ENCODE results near the gene CLEC1A.

CLEC1A gene

DNA sequence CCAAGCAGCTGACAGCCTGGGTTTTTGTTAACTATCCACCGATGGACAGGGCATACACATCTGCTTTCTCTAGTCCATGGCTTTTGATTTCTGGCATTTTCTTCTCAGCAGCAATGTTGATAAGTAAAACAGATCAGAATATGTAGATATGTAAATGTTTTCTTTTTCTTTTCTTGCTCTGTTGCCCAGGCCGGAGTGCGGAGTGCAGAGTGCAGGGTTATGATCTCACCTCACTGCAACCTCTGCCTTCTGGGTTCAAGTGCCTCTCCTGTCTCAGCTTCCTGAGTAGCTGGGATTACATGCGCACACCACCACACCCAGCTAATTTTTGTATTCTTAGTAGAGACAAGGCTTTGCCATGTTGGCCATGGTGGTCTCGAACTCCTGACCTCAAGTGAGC, 40.4 kb downstream of the CLEC1A start:
- Histone ChIP-seq H3K36me3 (ENCODE audit: control insufficient read depth, insufficient read depth, low read length) (no peaks in the 10 kb centered on the region), H3K4me3 (ENCODE audit: insufficient read depth, low read depth, low read length) (no peak overlapping the region), H3K27me3 (ENCODE audit: control insufficient read depth, insufficient read depth, low read length, poor library complexity, severe bottlenecking) (no peaks in the 10 kb centered on the region), H3K9me3 (ENCODE audit: control insufficient read depth, low read length) (no peaks in the 10 kb centered on the region), H3K27ac (ENCODE audit: insufficient read depth, low read depth, low read length, poor library complexity, severe bottlenecking) (no peak overlapping the region), H3K4me1 (ENCODE audit: control insufficient read depth, insufficient read depth, low read length) (no peaks in the 10 kb centered on the region)
- 94% methylated on average over 5 of the region's 5 CpGs for WGBS, 2 experiments

DNA sequence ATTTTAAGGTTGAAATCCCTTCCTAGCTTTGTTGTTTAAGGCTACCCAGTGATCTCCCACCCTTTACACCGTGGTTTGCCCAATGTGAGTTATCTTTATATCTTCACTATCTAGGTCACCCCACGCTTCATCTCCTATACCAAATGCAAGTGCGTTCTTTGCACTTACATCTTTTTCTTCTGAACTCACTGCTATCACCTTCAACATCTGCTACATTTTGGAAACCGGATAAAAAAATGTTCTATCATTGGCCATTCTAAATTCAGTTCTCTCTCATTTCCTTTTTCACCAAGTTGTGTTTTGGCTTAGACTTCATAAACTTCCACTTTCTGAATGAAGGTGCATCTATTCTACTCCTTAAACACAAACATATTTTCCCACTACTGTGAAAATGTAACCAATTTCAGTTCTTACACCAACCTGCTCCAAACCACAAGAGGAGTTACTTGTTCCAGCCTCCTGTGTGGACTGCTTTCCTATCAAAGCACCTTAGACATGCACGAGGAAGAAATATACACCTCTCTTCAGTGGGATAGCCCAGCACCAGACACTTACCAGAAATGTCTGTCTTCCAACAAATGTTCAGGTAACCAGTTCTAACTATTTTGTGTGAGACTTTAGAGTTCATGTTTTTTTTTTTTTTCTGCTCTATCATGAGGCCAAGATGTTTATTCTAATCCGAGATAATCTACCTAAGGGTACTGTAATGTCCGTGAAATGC, 46.4 kb downstream of the CLEC1A start:
- 91 to 95% methylated on average over 7 of the region's 7 CpGs for WGBS, 2 experiments
- Histone ChIP-seq H3K27me3 (ENCODE audit: control insufficient read depth, insufficient read depth, low read length, poor library complexity, severe bottlenecking) (no peaks in the 10 kb centered on the region), H3K27ac (ENCODE audit: insufficient read depth, low read depth, low read length, poor library complexity, severe bottlenecking) (no peak overlapping the region), H3K4me3 (ENCODE audit: insufficient read depth, low read depth, low read length) (no peak overlapping the region), H3K9me3 (ENCODE audit: control insufficient read depth, low read length) (no peaks in the 10 kb centered on the region), H3K4me1 (ENCODE audit: control insufficient read depth, insufficient read depth, low read length) (no peaks in the 10 kb centered on the region), H3K36me3 (ENCODE audit: control insufficient read depth, insufficient read depth, low read length) (no peaks in the 10 kb centered on the region)

- H3K4me1 ChIP-seq (ENCODE audit: control insufficient read depth, insufficient read depth, low read length), result no peaks in the 10 kb centered on the region
- WGBS, 2 experiments, result 81 to 98% methylated on average over 3 of the region's 3 CpGs
- no peaks in the 10 kb centered on the region for H3K36me3 ChIP-seq (ENCODE audit: control insufficient read depth, insufficient read depth, low read length)
- no peak overlapping the region for H3K27ac ChIP-seq (ENCODE audit: insufficient read depth, low read depth, low read length, poor library complexity, severe bottlenecking)
- H3K4me3 ChIP-seq (ENCODE audit: insufficient read depth, low read depth, low read length), result no peak overlapping the region
- no peaks in the 10 kb centered on the region for H3K27me3 ChIP-seq (ENCODE audit: control insufficient read depth, insufficient read depth, low read length, poor library complexity, severe bottlenecking)
- no peaks in the 10 kb centered on the region for H3K9me3 ChIP-seq (ENCODE audit: control insufficient read depth, low read length)
Observed at GRCh38 chr12:10048526-10048925, 50.3 kb downstream of the CLEC1A start.

DNA sequence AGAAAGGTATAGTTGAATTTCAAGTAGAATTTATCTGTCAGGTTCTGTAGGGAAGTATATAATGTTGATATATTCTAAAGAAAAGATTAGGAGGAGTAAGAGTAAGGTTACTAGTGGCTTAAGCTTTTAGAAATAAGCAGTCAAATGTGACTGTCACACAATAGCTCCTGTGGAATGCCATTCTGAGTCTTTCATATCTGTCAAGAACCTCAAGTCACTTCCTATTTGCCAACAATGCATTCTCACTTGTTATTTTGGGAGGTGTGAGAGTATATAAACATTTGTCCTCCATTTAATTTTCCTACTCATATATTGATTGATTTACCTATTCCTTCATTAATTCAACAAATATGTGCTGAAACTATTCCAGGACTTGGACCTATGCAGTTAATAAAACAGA, 56.6 kb downstream of the CLEC1A start:
- Histone ChIP-seq H3K36me3 (ENCODE audit: control insufficient read depth, insufficient read depth, low read length) (no peaks in the 10 kb centered on the region), H3K27ac (ENCODE audit: insufficient read depth, low read depth, low read length, poor library complexity, severe bottlenecking) (no peak overlapping the region), H3K4me1 (ENCODE audit: control insufficient read depth, insufficient read depth, low read length) (no peaks in the 10 kb centered on the region), H3K27me3 (ENCODE audit: control insufficient read depth, insufficient read depth, low read length, poor library complexity, severe bottlenecking) (no peaks in the 10 kb centered on the region), H3K4me3 (ENCODE audit: insufficient read depth, low read depth, low read length) (no peak overlapping the region), H3K9me3 (ENCODE audit: control insufficient read depth, low read length) (no peaks in the 10 kb centered on the region)

- no CpG with 5 or more reads among the region's 1 CpG for WGBS, 2 experiments
- Histone ChIP-seq H3K4me1 (ENCODE audit: control insufficient read depth, insufficient read depth, low read length) (no peaks in the 10 kb centered on the region), H3K27me3 (ENCODE audit: control insufficient read depth, insufficient read depth, low read length, poor library complexity, severe bottlenecking) (no peaks in the 10 kb centered on the region), H3K4me3 (ENCODE audit: insufficient read depth, low read depth, low read length) (no peak overlapping the region), H3K27ac (ENCODE audit: insufficient read depth, low read depth, low read length, poor library complexity, severe bottlenecking) (no peak overlapping the region), H3K9me3 (ENCODE audit: control insufficient read depth, low read length) (no peaks in the 10 kb centered on the region), H3K36me3 (ENCODE audit: control insufficient read depth, insufficient read depth, low read length) (no peaks in the 10 kb centered on the region)
Observed at GRCh38 chr12:10033783-10034545, 64.8 kb downstream of the CLEC1A start.

DNA sequence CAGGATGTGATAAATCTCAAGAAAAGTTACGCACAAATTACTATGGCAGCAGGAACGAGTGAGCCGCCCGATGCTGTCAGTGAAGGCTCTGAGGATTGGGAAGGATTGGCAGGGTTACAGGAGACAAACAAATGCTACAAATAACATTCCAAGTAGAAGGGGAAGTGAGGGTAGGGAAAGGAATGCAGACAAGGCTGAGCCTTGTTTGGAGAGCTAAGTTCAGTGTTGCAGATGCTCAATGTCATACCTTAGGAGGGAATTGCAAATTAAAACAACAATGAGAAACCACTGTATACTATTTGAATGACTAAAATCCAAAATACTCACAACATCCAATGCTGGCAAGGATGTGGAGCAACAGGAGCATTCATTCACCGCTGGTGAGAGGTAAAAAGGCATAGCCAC, 67.0 kb downstream of the CLEC1A start:
- Histone ChIP-seq H3K4me1 (ENCODE audit: control insufficient read depth, insufficient read depth, low read length) (no peaks in the 10 kb centered on the region), H3K27ac (ENCODE audit: insufficient read depth, low read depth, low read length, poor library complexity, severe bottlenecking) (no peak overlapping the region), H3K27me3 (ENCODE audit: control insufficient read depth, insufficient read depth, low read length, poor library complexity, severe bottlenecking) (no peaks in the 10 kb centered on the region), H3K36me3 (ENCODE audit: control insufficient read depth, insufficient read depth, low read length) (no peaks in the 10 kb centered on the region), H3K4me3 (ENCODE audit: insufficient read depth, low read depth, low read length) (no peak overlapping the region), H3K9me3 (ENCODE audit: control insufficient read depth, low read length) (no peaks in the 10 kb centered on the region)
- 87 to 93% methylated on average over 4 to 5 of the region's 5 CpGs for WGBS, 2 experiments

- no peaks in the 10 kb centered on the region for H3K27me3 ChIP-seq (ENCODE audit: control insufficient read depth, insufficient read depth, low read length, poor library complexity, severe bottlenecking)
- no peak overlapping the region for H3K27ac ChIP-seq (ENCODE audit: insufficient read depth, low read depth, low read length, poor library complexity, severe bottlenecking)
- H3K36me3 ChIP-seq (ENCODE audit: control insufficient read depth, insufficient read depth, low read length), result no peaks in the 10 kb centered on the region
- H3K9me3 ChIP-seq (ENCODE audit: control insufficient read depth, low read length), result no peaks in the 10 kb centered on the region
- 85 to 87% methylated on average over 4 of the region's 4 CpGs for WGBS, 2 experiments
- no peaks in the 10 kb centered on the region for H3K4me1 ChIP-seq (ENCODE audit: control insufficient read depth, insufficient read depth, low read length)
- H3K4me3 ChIP-seq (ENCODE audit: insufficient read depth, low read depth, low read length), result no peak overlapping the region
Observed at GRCh38 chr12:10031321-10031720, 67.5 kb downstream of the CLEC1A start.

DNA sequence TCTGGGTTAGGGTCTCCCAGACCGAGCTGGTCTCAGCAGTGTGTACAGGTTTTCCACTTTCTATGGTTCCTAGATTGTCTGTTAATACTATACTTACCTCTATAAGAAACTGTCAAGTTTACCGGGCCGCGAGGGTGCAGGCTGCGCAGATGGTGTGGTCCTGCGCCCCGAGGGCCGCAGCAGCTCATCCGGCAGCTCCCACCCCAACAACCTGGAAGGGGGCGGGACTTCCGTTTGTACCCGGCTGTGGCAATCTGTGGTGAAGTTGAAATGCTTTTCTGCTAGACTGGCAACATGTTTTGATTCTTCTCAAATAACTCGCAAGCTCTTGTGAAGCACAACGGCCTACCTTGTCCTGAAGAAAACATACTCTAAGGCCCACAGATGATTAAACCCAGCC, 68.3 kb downstream of the CLEC1A start, which contains the start of gene CLEC9A:
CLEC9A (plus strand) TSS at position 237 of the 400 bp plus-strand sequence. CDS start 22,006 bp downstream, outside the sequence.
- no peaks in the 10 kb centered on the region for H3K27me3 ChIP-seq (ENCODE audit: control insufficient read depth, insufficient read depth, low read length, poor library complexity, severe bottlenecking)
- no peak within 1 kb of the TSS for H3K27ac ChIP-seq (ENCODE audit: insufficient read depth, low read depth, low read length, poor library complexity, severe bottlenecking)
- no peaks in the 10 kb centered on the region for H3K4me1 ChIP-seq (ENCODE audit: control insufficient read depth, insufficient read depth, low read length)
- H3K36me3 ChIP-seq (ENCODE audit: control insufficient read depth, insufficient read depth, low read length), result no peaks in the 10 kb centered on the region
- no peak within 1 kb of the TSS for H3K4me3 ChIP-seq (ENCODE audit: insufficient read depth, low read depth, low read length)
- WGBS, 2 experiments, result 97% methylated on average over 14 of the region's 14 CpGs
- no peaks in the 10 kb centered on the region for H3K9me3 ChIP-seq (ENCODE audit: control insufficient read depth, low read length)

GRCh38 chr12:10027721-10028120, 71.1 kb downstream of the CLEC1A start:
- Histone ChIP-seq H3K9me3 (ENCODE audit: control insufficient read depth, low read length) (no peaks in the 10 kb centered on the region), H3K36me3 (ENCODE audit: control insufficient read depth, insufficient read depth, low read length) (no peaks in the 10 kb centered on the region), H3K27me3 (ENCODE audit: control insufficient read depth, insufficient read depth, low read length, poor library complexity, severe bottlenecking) (no peaks in the 10 kb centered on the region), H3K27ac (ENCODE audit: insufficient read depth, low read depth, low read length, poor library complexity, severe bottlenecking) (no peak overlapping the region), H3K4me3 (ENCODE audit: insufficient read depth, low read depth, low read length) (no peak overlapping the region), H3K4me1 (ENCODE audit: control insufficient read depth, insufficient read depth, low read length) (no peaks in the 10 kb centered on the region)
- 85 to 88% methylated on average over 4 of the region's 4 CpGs for WGBS, 2 experiments

GRCh38 chr12:10027311-10027710, 71.5 kb downstream of the CLEC1A start:
- Histone ChIP-seq H3K4me1 (ENCODE audit: control insufficient read depth, insufficient read depth, low read length) (no peaks in the 10 kb centered on the region), H3K27ac (ENCODE audit: insufficient read depth, low read depth, low read length, poor library complexity, severe bottlenecking) (no peak overlapping the region), H3K36me3 (ENCODE audit: control insufficient read depth, insufficient read depth, low read length) (no peaks in the 10 kb centered on the region), H3K4me3 (ENCODE audit: insufficient read depth, low read depth, low read length) (no peak overlapping the region), H3K27me3 (ENCODE audit: control insufficient read depth, insufficient read depth, low read length, poor library complexity, severe bottlenecking) (no peaks in the 10 kb centered on the region), H3K9me3 (ENCODE audit: control insufficient read depth, low read length) (no peaks in the 10 kb centered on the region)
- 85 to 89% methylated on average over 3 of the region's 3 CpGs for WGBS, 2 experiments
